Endodermal cell (in vitro differentiated cells): ENCODE data around the gene KHSRP. TPM values are rescaled to one million over a fixed set of nuclear protein-coding genes. Genes with fewer than 3 reads are reported as not detected.

Experiments
- DNase-seq: peaks from one replicate; pipeline ENCODE4 v3.0.0-alpha.2; 2017
- H3K27ac ChIP-seq: 2 replicates; pipeline ENCODE4 v1.5.1; 2013; ENCODE audit warnings: mild to moderate bottlenecking, low read depth, low read length, moderate library complexity
- H3K27me3 ChIP-seq: 2 replicates; pipeline ENCODE4 v1.6.1; 2013; ENCODE audit warnings: mild to moderate bottlenecking, low read length, moderate library complexity; ENCODE audit not compliant: insufficient read depth, control insufficient read depth, poor library complexity, severe bottlenecking
- H3K36me3 ChIP-seq: 2 replicates; pipeline ENCODE4 v1.7.0; 2013; ENCODE audit warnings: mild to moderate bottlenecking, low read length, moderate library complexity; ENCODE audit not compliant: control insufficient read depth, insufficient read depth
- H3K4me1 ChIP-seq: one replicate; pipeline ENCODE4 v1.7.0; 2013; ENCODE audit warnings: low read length; ENCODE audit not compliant: control insufficient read depth, insufficient read depth
- H3K4me3 ChIP-seq: 2 replicates; pipeline ENCODE4 v1.5.1; 2013; ENCODE audit warnings: mild to moderate bottlenecking, low read length, moderate library complexity
- H3K9ac ChIP-seq: 2 replicates; pipeline ENCODE4 v1.6.1; 2013; ENCODE audit warnings: mild to moderate bottlenecking, low read length, moderate library complexity; ENCODE audit not compliant: poor library complexity, severe bottlenecking; ENCODE audit errors: extremely low read depth
- H3K9me3 ChIP-seq: 2 replicates; pipeline ENCODE4 v1.6.1; 2013; ENCODE audit warnings: mild to moderate bottlenecking, low read length, moderate library complexity; ENCODE audit not compliant: control insufficient read depth
- H3K27ac Mint-ChIP-seq: 2 replicates; pipeline ENCODE4 v1.8.0; 2020; ENCODE audit warnings: mixed read lengths
- H3K27me3 Mint-ChIP-seq: 2 replicates; pipeline ENCODE4 v1.8.0; 2021; ENCODE audit warnings: mild to moderate bottlenecking, mixed read lengths; ENCODE audit not compliant: insufficient read depth
- H3K36me3 Mint-ChIP-seq: 2 replicates; pipeline ENCODE4 v1.8.0; 2020; ENCODE audit warnings: low read depth, mixed read lengths
- H3K4me1 Mint-ChIP-seq: 2 replicates; pipeline ENCODE4 v1.8.0; 2020; ENCODE audit warnings: mixed read lengths
- H3K4me3 Mint-ChIP-seq: 2 replicates; pipeline ENCODE4 v1.8.0; 2020; ENCODE audit warnings: mild to moderate bottlenecking, moderate library complexity, mixed read lengths
- H3K9me3 Mint-ChIP-seq: 2 replicates; pipeline ENCODE4 v1.8.0; 2020; ENCODE audit warnings: mild to moderate bottlenecking, mixed read lengths
- CTCF ChIP-seq: fragments of 200-600 bp; sonication (generic); conservative IDR thresholded peaks from 2 replicates; pipeline ENCODE4 v1.5.0; 2021; ENCODE audit warnings: antibody characterized with exemption, mild to moderate bottlenecking
- WGBS, 2 experiments: methylation state at CpG; one replicate each; pipeline versions ENCODE4 v1.1.5 to v1.1.7; 2013; ENCODE audit warnings: missing lambda C conversion rate in 2 of 2, mixed read lengths in 1 of 2; ENCODE audit not compliant: insufficient coverage in 1 of 2, insufficient read length in 1 of 2; 5-methylcytosine and 5-hydroxymethylcytosine counted together
- total RNA-seq, 2 donors: library from RNA; stranded (reverse); fragmentation: NEBNext Ultra II Directional in 1 of 2; extraction: Animal tissue kit (Norgen Biotek cat#: 25700) in 1 of 2; gene quantifications; 2 replicates in 1 of 2; 3 replicates in 1 of 2; pipeline ENCODE4 v1.2.1, GENCODE V29; 2021

Gene KHSRP
- total RNA-seq, 2 donors from 2014 or later, result 454 to 476 TPM

- Histone ChIP-seq H3K4me1 (no peaks in the 10 kb centered on the region), H3K9ac (no peak overlapping the region), H3K36me3 (peaks cover 4% of the 10 kb centered on the region), H3K9me3 (no peaks in the 10 kb centered on the region), H3K27ac (no peak overlapping the region), H3K4me3 (no peak overlapping the region), H3K27me3 (no peaks in the 10 kb centered on the region)
- no peaks in the 10 kb centered on the region for H3K9me3 Mint-ChIP-seq
- H3K4me1 Mint-ChIP-seq, result peaks cover 12% of the 10 kb centered on the region
- TF ChIP-seq CTCF, result no peak
- 93 to 96% methylated on average over 11 to 12 of the region's 12 CpGs for WGBS, 2 experiments
- H3K27me3 Mint-ChIP-seq, result no peaks in the 10 kb centered on the region
- H3K36me3 Mint-ChIP-seq, result peaks cover 3% of the 10 kb centered on the region
- H3K4me3 Mint-ChIP-seq, result no peak overlapping the region
- no peak for DNase-seq
- H3K27ac Mint-ChIP-seq, result no peak overlapping the region
Measured at GRCh38 chr19:6396305-6396704, 28.3 kb downstream of the KHSRP start.

DNA sequence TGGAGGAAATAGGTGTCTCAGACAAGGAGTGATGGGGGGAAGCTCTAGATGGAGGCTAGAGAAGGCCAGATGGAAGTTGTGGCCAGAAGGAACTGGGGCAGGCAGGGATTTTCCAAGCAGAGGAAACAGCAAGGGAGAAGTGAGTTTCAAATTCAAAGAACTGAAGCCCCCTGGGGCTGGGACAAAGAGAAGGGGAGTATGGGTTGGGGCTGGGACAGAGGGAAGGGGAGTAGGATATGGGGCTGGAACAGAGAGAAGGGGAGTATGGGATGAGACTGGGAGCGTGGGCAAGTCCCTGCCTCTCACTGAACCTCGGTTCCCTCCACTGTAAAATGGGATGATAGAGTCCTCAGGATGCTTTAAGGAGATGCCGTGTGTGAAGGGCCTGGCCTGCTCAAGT is 29.8 kb downstream of the KHSRP start:
- Histone ChIP-seq H3K27ac (no peak overlapping the region), H3K9ac (no peak overlapping the region), H3K9me3 (no peaks in the 10 kb centered on the region), H3K4me1 (no peaks in the 10 kb centered on the region), H3K27me3 (no peaks in the 10 kb centered on the region), H3K4me3 (no peak overlapping the region), H3K36me3 (peaks cover 13% of the 10 kb centered on the region)
- H3K27ac Mint-ChIP-seq, result peak overlapping the region; percentile 65
- peak; percentile 39 for DNase-seq
- no peaks in the 10 kb centered on the region for H3K9me3 Mint-ChIP-seq
- peaks cover 12% of the 10 kb centered on the region for H3K4me1 Mint-ChIP-seq
- no peaks in the 10 kb centered on the region for H3K27me3 Mint-ChIP-seq
- peaks cover 9% of the 10 kb centered on the region for H3K36me3 Mint-ChIP-seq
- no peak for TF ChIP-seq CTCF
- no peak overlapping the region for H3K4me3 Mint-ChIP-seq
- WGBS, 2 experiments, result 82 to 84% methylated on average over 3 of the region's 3 CpGs

GRCh38 chr19:6393983-6394412 is 30.6 kb downstream of the KHSRP start:
- H3K9me3 Mint-ChIP-seq, result no peaks in the 10 kb centered on the region
- WGBS, 2 experiments, result 14 to 15% methylated on average over 9 to 14 of the region's 14 CpGs
- no peaks in the 10 kb centered on the region for H3K27me3 Mint-ChIP-seq
- Histone ChIP-seq H3K4me3 (peak overlapping the region; percentile 99), H3K36me3 (peaks cover 19% of the 10 kb centered on the region), H3K27ac (peak overlapping the region; percentile 93), H3K4me1 (no peaks in the 10 kb centered on the region), H3K9ac (peak overlapping the region; percentile 90), H3K9me3 (no peaks in the 10 kb centered on the region), H3K27me3 (no peaks in the 10 kb centered on the region)
- no peak for TF ChIP-seq CTCF
- peak overlapping the region; percentile 95 for H3K4me3 Mint-ChIP-seq
- no peak for DNase-seq
- peaks cover 14% of the 10 kb centered on the region for H3K36me3 Mint-ChIP-seq
- H3K27ac Mint-ChIP-seq, result peak overlapping the region; percentile 96
- H3K4me1 Mint-ChIP-seq, result peaks cover 12% of the 10 kb centered on the region
